Measurements from ENCODE around the gene SNRNP70. TPM values are rescaled to one million over a fixed set of nuclear protein-coding genes. Genes with fewer than 3 reads are reported as not detected.
"Not testable (repeated sequence)": the region's sequence is repeated elsewhere in the genome, so short reads cannot be mapped to it uniquely, and the experiment has no call there.

The SNRNP70 gene
- total RNA-seq, 2 experiments from 2014 or later = 180 to 190 TPM

DNA sequence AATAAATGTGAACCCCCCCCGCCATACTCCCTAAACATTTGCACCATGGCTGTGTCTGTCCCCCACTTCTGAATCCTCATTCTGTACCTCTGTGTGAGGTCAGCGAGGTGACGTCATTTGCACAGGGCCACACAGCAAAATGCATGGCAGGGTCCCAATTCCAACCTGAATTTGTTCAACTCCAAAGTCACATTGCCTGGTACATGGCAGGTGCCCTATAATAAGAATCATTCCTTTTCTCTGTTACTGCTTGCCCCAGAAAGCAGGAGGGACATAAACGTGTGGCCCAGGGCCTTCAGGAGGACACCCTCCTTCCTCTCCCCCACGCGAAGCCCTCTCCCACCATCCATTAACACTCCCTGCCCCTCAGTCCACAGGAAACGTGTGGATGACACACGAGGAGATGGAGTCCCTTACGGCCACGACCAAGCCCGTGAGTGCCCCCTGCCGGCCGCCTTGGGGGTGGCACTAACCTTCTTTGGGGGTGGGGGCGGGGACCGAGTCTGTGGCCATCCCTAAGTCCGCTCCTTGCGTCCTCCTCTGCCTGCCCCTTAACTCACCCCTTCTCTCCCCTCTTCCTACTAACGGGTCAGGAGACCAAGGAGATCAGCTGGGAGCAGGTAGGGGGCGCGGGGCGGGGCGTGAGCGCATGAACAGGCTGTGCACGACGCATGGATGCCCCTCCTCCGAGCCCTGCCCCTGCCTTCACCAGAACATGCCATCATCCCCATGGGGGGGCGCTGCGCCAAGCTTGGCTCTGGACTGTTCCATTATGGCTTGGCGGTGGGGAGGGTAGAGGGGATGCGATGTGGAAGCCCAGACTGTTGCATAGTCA lies 60.5 kb downstream of the SNRNP70 start:
- intact Hi-C loops (cut with micrococcal nuclease) = loop anchor here (1.0 to 2.0 kb wide), 2 partner anchors 48 to 71 kb away; no protein-coding TSS in a partner anchor
- Mint-ChIP-seq H3K36me3 (no peaks in the 10 kb centered on the region), H3K27ac (no peak overlapping the region), H3K9me3 (no peaks in the 10 kb centered on the region), H3K4me1 (ENCODE audit: low read depth) (peaks cover 30% of the 10 kb centered on the region), H3K4me3 (peak overlapping the region; percentile 30), H3K27me3 (peaks cover 47% of the 10 kb centered on the region)
- ChIA-PET CTCF (interaction anchor here (0.6 to 6.8 kb wide), 22 partner anchors 10 to 878 kb away, joined by 3 to 56 read pairs (median 4); partner anchors contain the start of genes GYS1, KCNA7, LIN7B and PPFIA3), POLR2A (interaction anchor here (0.9 kb wide), 1 partner anchor 18 kb away, joined by 3 read pairs; no protein-coding TSS in a partner anchor)
- peak; percentile 88 for DNase-seq

DNA sequence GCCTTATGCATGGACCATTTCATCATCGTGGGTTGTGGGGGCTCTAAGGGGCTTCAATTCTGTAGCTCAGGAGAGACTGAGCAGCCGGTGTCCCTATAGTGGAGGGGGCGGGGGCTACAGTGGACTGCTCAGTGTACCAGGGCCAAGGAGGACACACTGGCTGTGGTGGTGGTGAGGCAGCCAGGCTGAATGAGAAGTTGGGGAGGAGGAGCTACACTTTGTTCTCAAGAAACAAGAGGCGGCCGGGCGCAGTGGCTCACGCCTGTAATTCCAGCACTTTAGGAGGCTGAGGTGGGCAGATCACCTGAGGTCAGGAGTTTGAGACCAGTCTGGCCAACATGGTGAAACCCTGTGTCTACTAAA lies 61.1 kb downstream of the SNRNP70 start:
- not testable (repeated sequence) for H3K9me3 Mint-ChIP-seq, H3K27ac Mint-ChIP-seq, H3K36me3 Mint-ChIP-seq, H3K4me3 Mint-ChIP-seq, DNase-seq
- peaks cover 50% of the 10 kb centered on the region for H3K27me3 Mint-ChIP-seq
- POLR2A ChIA-PET = interaction anchor here (0.9 kb wide), 1 partner anchor 18 kb away, joined by 3 read pairs; no protein-coding TSS in a partner anchor
- H3K4me1 Mint-ChIP-seq (ENCODE audit: low read depth) = peaks cover 31% of the 10 kb centered on the region
- CTCF ChIA-PET = interaction anchor here (0.6 to 6.8 kb wide), 20 partner anchors 9 to 877 kb away, joined by 3 to 56 read pairs (median 4); partner anchors contain the start of genes GYS1, KCNA7, LIN7B and PPFIA3
- intact Hi-C loops (cut with micrococcal nuclease) = loop anchor here (1.0 to 2.0 kb wide), 2 partner anchors 49 to 72 kb away; no protein-coding TSS in a partner anchor

DNA sequence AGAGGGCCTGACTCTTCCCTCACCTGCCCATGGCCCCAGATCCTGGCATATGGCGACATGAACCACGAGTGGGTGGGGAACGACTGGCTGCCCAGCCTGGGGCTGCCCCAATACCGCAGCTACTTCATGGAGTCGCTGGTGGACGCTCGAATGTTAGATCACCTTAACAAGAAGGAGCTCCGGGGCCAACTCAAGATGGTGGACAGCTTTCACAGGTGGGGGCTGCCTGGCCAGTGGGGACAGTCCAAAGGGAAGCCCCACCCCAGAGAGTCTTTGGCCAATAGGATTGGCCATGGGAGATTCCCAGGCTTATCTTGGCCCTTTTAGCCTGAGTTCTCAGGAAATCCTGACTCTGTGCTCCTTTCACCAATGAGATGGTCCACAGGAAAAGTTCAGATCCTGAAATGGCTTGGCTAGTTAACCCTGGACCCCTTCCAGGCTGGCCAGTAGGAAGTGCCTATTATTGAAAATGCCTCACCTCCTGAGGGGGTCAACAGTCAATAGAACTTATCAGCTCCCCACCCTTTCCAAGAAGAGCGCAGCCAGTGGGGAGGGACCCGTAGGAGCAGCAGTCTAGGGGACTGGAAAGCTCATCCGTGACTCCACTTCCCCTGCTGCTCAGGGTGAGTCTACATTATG lies 62.9 kb downstream of the SNRNP70 start:
- ChIA-PET CTCF (interaction anchor here (1.0 to 6.8 kb wide), 7 partner anchors 15 to 181 kb away, joined by 3 to 56 read pairs (median 4); partner anchors contain the start of gene LIN7B), POLR2A (interaction anchor here (0.6 kb wide), 1 partner anchor 352 kb away, joined by 3 read pairs; no protein-coding TSS in a partner anchor)
- Mint-ChIP-seq H3K9me3 (no peaks in the 10 kb centered on the region), H3K36me3 (no peaks in the 10 kb centered on the region), H3K4me1 (ENCODE audit: low read depth) (peaks cover 28% of the 10 kb centered on the region), H3K4me3 (no peak overlapping the region), H3K27ac (no peak overlapping the region), H3K27me3 (peaks cover 56% of the 10 kb centered on the region)
- intact Hi-C loops (cut with micrococcal nuclease) = loop anchor here (2.0 kb wide), 1 partner anchor 29 kb away; the partner anchor contains the start of genes C19orf73 and PPFIA3
- DNase-seq = no peak

DNA sequence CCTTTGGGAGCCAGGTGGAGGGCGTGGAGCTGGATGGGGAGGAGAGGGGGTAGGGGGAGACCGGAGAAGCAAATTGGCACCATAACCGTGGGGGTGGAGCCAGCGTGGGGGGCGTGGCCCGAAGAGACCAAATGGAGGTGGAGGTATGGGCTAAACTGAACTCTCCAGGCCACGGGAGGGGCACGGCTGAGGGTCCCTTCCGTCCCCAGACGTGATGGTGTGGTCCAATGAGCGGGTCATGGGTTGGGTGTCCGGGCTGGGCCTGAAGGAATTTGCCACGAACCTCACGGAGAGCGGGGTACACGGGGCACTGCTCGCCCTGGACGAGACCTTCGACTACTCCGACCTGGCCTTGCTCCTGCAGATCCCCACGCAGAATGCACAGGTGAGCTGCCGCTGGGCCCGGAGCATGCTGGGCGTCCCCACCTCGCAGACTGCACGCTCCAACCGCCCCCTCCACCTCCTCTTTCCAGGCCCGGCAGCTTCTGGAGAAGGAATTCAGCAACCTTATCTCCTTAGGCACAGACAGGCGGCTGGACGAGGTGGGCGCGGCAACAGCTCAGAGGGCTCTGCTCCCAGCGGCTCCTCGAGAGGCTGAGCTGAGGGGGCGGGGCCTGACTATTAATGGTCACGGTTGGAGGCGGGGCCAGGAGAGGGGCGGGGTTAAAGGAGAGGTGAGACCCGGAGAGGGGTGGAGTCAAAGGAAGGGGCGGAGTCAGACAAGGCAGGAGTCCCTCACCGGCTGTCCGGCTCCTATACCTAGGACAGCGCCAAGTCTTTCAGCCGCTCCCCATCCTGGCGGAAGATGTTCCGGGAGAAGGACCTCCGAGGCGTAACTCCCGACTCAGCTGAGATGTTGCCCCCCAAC lies 63.8 kb downstream of the SNRNP70 start:
- Mint-ChIP-seq H3K4me3 (peak overlapping the region; percentile 46), H3K27ac (no peak overlapping the region), H3K9me3 (no peaks in the 10 kb centered on the region), H3K36me3 (no peaks in the 10 kb centered on the region), H3K27me3 (peaks cover 62% of the 10 kb centered on the region), H3K4me1 (ENCODE audit: low read depth) (peaks cover 28% of the 10 kb centered on the region)
- ChIA-PET POLR2A (no interaction called here), CTCF (interaction anchor here (1.0 to 6.8 kb wide), 5 partner anchors 19 to 182 kb away, joined by 3 to 56 read pairs (median 4); partner anchors contain the start of gene LIN7B)
- intact Hi-C loops (cut with micrococcal nuclease) = loop anchor here (2.0 kb wide), 1 partner anchor 30 kb away; the partner anchor contains the start of genes C19orf73 and PPFIA3
- peak; percentile 90 for DNase-seq

DNA sequence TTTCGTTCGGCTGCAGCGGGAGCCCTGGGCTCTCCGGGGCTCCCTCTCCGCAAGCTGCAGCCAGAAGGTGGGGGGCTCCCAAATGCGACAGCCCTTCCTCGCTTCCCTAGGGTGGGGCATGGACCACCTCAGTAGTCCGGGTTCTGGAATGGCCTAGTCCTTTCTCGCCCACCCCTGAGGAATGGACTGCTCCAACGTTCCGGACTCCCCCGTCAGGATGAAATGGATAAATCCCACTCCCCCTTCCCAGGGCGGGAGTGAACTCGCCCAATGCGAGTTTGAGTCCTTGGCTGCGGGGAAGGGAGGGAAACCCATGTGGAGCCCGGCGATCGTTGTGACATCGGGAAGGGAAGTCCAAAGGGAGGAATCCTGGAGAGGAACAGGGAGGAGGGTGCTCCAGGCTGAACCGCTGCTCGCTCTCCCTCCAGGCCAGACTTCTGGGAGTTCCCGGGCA lies 64.4 kb downstream of the SNRNP70 start:
- Mint-ChIP-seq H3K4me1 (ENCODE audit: low read depth) (peaks cover 28% of the 10 kb centered on the region), H3K36me3 (no peaks in the 10 kb centered on the region), H3K27ac (no peak overlapping the region), H3K4me3 (peak overlapping the region; percentile 71), H3K9me3 (no peaks in the 10 kb centered on the region), H3K27me3 (peaks cover 68% of the 10 kb centered on the region)
- ChIA-PET CTCF (interaction anchor here (1.2 to 6.8 kb wide), 4 partner anchors 20 to 52 kb away, joined by 3 to 56 read pairs (median 6); no protein-coding TSS in a partner anchor), POLR2A (no interaction called here)
- DNase-seq = peak; percentile 22
- intact Hi-C loops (cut with micrococcal nuclease) = loop anchor here (2.0 kb wide), 1 partner anchor 31 kb away; the partner anchor contains the start of genes C19orf73 and PPFIA3

DNA sequence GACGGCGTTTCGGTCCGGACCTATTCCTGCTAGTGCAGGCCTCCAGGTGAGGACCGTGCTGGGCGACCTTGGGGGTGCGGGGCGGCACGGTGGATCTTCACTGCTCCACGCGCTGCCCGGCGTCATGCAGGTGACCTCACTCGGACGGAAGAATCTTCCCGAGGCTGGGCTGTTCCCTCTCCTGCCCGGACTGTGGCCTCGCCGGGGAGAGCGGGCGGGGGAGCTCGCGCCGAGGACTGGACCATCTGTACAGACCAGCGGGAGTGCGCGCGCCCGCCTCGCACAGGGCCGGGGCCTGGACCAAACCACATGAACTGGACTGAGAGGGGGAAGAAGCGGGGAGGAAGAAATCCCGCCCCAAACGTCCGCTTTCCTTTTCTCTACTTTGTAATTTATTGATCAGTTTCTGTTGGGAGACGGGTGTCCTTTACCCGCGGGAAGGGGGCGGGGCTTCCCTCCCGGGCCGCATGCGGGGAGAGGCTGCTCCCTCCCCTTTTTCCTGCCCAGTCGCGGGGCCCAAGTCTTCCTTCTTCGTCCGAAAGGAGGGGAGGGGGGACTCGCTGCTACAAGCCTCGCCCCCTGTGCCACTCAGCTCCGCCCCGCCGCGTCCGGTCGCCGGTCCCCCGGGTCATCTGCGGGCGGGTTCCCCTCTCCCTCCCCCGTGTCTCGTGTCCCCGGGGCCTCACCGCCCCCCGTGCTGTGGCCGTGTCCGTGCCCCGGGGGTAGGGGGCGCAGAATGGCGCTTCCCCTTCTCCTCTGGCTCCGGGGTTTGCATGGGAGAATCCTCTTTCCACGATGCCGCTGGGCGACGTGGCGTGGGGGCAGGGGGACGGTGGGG lies 65.1 kb downstream of the SNRNP70 start:
- peaks cover 28% of the 10 kb centered on the region for H3K4me1 Mint-ChIP-seq (ENCODE audit: low read depth)
- ChIA-PET CTCF (interaction anchor here (1.9 to 6.8 kb wide), 2 partner anchors 49 to 52 kb away, joined by 8 to 56 read pairs; no protein-coding TSS in a partner anchor), POLR2A (interaction anchor here (1.2 kb wide), 1 partner anchor 210 kb away, joined by 3 read pairs; no protein-coding TSS in a partner anchor)
- H3K9me3 Mint-ChIP-seq = no peaks in the 10 kb centered on the region
- peak; percentile 59 for DNase-seq
- intact Hi-C loops (cut with micrococcal nuclease) = no loop called here
- peaks cover 71% of the 10 kb centered on the region for H3K27me3 Mint-ChIP-seq
- no peak overlapping the region for H3K27ac Mint-ChIP-seq
- no peaks in the 10 kb centered on the region for H3K36me3 Mint-ChIP-seq
- H3K4me3 Mint-ChIP-seq = peak overlapping the region; percentile 71

DNA sequence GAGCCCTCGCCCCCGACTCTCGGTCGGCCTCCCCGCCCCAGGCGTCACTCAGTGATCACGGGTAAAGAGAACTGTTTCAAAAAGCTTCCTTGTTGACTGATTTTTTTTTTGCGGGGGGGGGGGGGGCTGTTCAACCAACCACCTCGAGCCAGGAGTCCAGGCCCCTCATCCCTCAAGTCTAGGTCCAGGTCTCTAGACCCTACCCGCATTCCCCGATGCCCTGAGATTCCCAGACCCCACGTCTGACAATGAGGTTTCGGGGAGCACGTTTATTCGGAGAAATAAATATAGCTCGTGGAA lies 65.6 kb downstream of the SNRNP70 start:
- no peak overlapping the region for H3K27ac Mint-ChIP-seq
- POLR2A ChIA-PET = interaction anchor here (1.2 kb wide), 1 partner anchor 209 kb away, joined by 3 read pairs; no protein-coding TSS in a partner anchor
- intact Hi-C loops (cut with micrococcal nuclease) = no loop called here
- peaks cover 25% of the 10 kb centered on the region for H3K4me1 Mint-ChIP-seq (ENCODE audit: low read depth)
- H3K27me3 Mint-ChIP-seq = peaks cover 70% of the 10 kb centered on the region
- CTCF ChIA-PET = interaction anchor here (0.8 to 1.9 kb wide), 4 partner anchors 36 to 363 kb away, joined by 3 to 8 read pairs (median 4); partner anchors contain the start of gene LIN7B
- no peak for DNase-seq
- no peaks in the 10 kb centered on the region for H3K36me3 Mint-ChIP-seq
- H3K4me3 Mint-ChIP-seq = no peak overlapping the region
- no peaks in the 10 kb centered on the region for H3K9me3 Mint-ChIP-seq

DNA sequence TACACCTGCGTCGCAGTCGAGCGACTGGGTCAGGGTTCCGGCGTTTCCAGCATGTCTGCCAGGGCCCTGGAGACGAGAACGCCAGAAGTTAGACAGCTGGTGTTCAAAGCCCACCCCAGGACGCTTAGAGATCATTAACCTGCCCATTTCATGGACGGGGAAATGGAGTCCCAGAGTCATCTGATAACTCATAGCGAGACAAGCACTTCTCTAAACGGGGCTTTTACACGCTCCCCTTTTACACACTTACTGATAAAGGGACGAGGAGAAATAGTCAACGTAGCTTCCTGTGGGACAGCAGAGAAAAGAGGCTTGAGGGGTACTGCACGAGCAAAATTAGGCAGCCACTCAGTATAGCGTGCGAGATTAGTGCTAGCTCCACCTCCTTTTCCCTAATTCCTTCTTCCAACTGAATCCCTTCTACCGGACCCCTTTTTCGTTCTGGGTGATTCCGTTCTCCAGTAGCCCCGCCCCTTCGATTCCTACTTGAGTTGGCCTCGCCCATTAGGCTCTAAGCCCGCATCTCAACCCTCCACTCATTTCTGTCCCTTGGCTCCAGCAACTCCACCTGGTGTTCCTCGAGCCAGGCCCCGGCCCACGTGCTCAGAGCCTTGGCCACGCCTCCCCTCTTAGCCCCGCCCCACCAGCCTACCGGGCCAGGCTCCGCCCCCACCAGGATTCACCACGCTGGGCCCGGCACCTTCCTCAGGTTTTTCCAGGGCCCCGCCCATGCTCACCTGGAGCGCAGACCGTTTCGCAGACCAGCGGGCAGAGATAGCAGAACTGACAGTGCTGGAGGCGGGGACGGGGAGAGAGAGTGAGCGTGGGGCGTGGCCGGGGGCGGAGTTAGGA lies 66.2 kb downstream of the SNRNP70 start:
- ChIA-PET CTCF (interaction anchor here (0.8 to 1.9 kb wide), 4 partner anchors 37 to 364 kb away, joined by 3 to 8 read pairs (median 4); partner anchors contain the start of gene LIN7B), POLR2A (interaction anchor here (1.2 kb wide), 1 partner anchor 208 kb away, joined by 3 read pairs; no protein-coding TSS in a partner anchor)
- intact Hi-C loops (cut with micrococcal nuclease) = no loop called here
- Mint-ChIP-seq H3K4me1 (ENCODE audit: low read depth) (peaks cover 25% of the 10 kb centered on the region), H3K9me3 (no peaks in the 10 kb centered on the region), H3K27ac (no peak overlapping the region), H3K27me3 (peaks cover 71% of the 10 kb centered on the region), H3K4me3 (no peak overlapping the region), H3K36me3 (no peaks in the 10 kb centered on the region)
- peak; percentile 52 for DNase-seq

DNA sequence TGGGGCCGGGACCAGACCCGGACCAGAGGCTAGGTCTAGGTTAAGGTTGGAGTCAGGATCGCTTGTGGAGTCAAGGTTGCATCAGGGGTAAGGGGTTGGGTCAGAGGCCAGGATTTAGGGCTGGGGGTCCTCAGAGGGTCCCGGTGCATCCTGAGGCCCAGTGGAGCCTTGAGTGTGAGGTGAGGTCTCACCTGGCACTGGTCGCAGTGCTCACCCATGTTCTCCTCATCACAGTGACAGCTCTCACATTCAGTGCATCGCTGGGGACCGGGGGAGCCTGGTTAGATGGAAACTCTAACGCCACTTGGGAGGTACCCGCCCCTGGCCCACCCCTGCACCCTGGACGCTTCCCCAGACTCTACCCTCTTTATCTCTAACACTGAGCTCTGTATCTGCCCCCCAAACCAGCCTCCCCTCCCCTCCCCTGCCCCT lies 66.9 kb downstream of the SNRNP70 start:
- peaks cover 25% of the 10 kb centered on the region for H3K4me1 Mint-ChIP-seq (ENCODE audit: low read depth)
- DNase-seq = no peak
- H3K27me3 Mint-ChIP-seq = peaks cover 67% of the 10 kb centered on the region
- H3K9me3 Mint-ChIP-seq = no peaks in the 10 kb centered on the region
- H3K27ac Mint-ChIP-seq = no peak overlapping the region
- no peak overlapping the region for H3K4me3 Mint-ChIP-seq
- H3K36me3 Mint-ChIP-seq = no peaks in the 10 kb centered on the region
- intact Hi-C loops (cut with micrococcal nuclease) = no loop called here
- CTCF ChIA-PET = interaction anchor here (1.1 to 1.2 kb wide), 3 partner anchors 38 to 73 kb away, joined by 3 to 4 read pairs (median 4); partner anchors contain the start of gene LIN7B
- POLR2A ChIA-PET = no interaction called here
